ENCODE results near the gene AKAP11. TPM values are rescaled to one million over a fixed set of nuclear protein-coding genes. Genes with fewer than 3 reads are reported as not detected.

AKAP11 gene
- total and polyA plus RNA-seq, 2 of the 4 experiments (the other 2 are of a cell fraction): 8.0 to 19.7 TPM

DNA sequence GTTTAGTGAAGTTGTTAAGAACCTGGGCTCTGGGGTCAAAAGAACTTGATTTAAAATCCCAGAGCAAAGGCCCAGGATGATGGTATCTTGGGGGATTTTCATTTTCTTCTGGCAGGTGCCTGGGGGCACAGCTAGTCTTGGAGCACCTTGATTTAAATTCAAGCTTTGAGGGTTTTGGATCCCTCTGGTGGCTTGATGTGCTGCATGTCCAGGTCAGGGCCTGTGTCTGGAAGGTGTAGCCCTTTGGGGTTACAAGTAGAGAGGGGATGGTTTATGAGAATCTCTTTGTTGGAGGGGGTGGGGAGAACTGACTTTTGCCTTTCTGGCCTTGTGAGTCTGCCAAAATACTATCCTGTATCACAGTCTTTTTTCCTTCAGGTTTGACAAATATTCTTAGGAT lies 55.8 kb downstream of the AKAP11 start:
- Histone ChIP-seq H2BK20ac (ENCODE audit: low read depth, low read length) (no peak overlapping the region), H3K9me3 (ENCODE audit: control insufficient read depth, insufficient read depth, low read length) (no peaks in the 10 kb centered on the region), H3K56ac (ENCODE audit: extremely low read depth, insufficient read depth, low read length) (no peak overlapping the region), H3K9me1 (ENCODE audit: insufficient read depth, low read length) (no peaks in the 10 kb centered on the region), H2BK5ac (ENCODE audit: low read depth, low read length, poor library complexity, severe bottlenecking) (no peak overlapping the region), H4K20me1 (ENCODE audit: insufficient read depth, low read length) (no peaks in the 10 kb centered on the region), H2BK15ac (ENCODE audit: low read depth, low read length) (no peak overlapping the region), H4K91ac (ENCODE audit: insufficient read depth, low read depth, low read length) (no peak overlapping the region), H3K4me3 (ENCODE audit: insufficient read depth, low read depth, low read length) (no peak overlapping the region), H3K36me3 (ENCODE audit: control insufficient read depth, insufficient read depth, low read length) (no peaks in the 10 kb centered on the region), H3K4me2 (ENCODE audit: low read depth, low read length) (no peak overlapping the region), H3K4ac (ENCODE audit: low read depth, low read length) (no peak overlapping the region), H3K4me1 (ENCODE audit: control insufficient read depth, insufficient read depth, low read length) (no peaks in the 10 kb centered on the region), H4K8ac (ENCODE audit: low read depth in 2 of 2, low read length in 2 of 2) (no peak overlapping the region), H3K27ac (ENCODE audit: insufficient read depth, low read length) (no peak overlapping the region), H2AK5ac (ENCODE audit: low read depth, low read length) (no peak overlapping the region), H3K27me3 (ENCODE audit: control insufficient read depth, insufficient read depth, low read length) (no peaks in the 10 kb centered on the region), H2BK120ac (ENCODE audit: low read depth, low read length) (no peak overlapping the region), H3K79me1 (ENCODE audit: low read depth in 1 of 2, low read length in 2 of 2) (no peaks in the 10 kb centered on the region), H3K9ac (ENCODE audit: low read depth, low read length) (no peak overlapping the region), H3K18ac (ENCODE audit: low read depth, low read length) (no peak overlapping the region), H3K23ac (ENCODE audit: low read depth, low read length) (no peak overlapping the region), H3K14ac (replicated peaks; ENCODE audit: low read depth, low read length) (no peak overlapping the region), H2AFZ (replicated peaks; ENCODE audit: low read length, poor library complexity) (no peak overlapping the region), H2AK9ac (replicated peaks; ENCODE audit: low read depth, low read length, poor library complexity) (no peak overlapping the region), H4K5ac (ENCODE audit: low read depth, low read length) (no peak overlapping the region)
- ATAC-seq (ENCODE audit: low read depth) (no peak), DNase-seq (no peak)
- dilution Hi-C loops (cut with HindIII; ENCODE audit: low sequenced_read_pairs, unreplicated experiment): no loop called here
- POLR2A ChIA-PET (ENCODE audit: unreplicated experiment): no interaction called here
- intact Hi-C loops (cut with micrococcal nuclease): no loop called here
- in situ Hi-C loops (cut with MboI; ENCODE audit: low sequenced_read_pairs): no loop called here
- TF ChIP-seq SMC3 (IDR thresholded peaks at IDR 0.05; ENCODE audit: low read depth, low read length) (no peak), POLR2A (IDR thresholded peaks at IDR 0.05; ENCODE audit: low read depth, low read length) (no peak), MAZ (IDR thresholded peaks at IDR 0.05; ENCODE audit: borderline replicate concordance, low read depth, low read length) (no peak), BHLHE40 (IDR thresholded peaks at IDR 0.05; ENCODE audit: low read depth, low read length) (no peak), NFE2L2 (IDR thresholded peaks at IDR 0.05; ENCODE audit: low read depth, low read length) (no peak), RFX5 (IDR thresholded peaks at IDR 0.05; ENCODE audit: low read depth, low read length) (no peak), CHD1 (IDR thresholded peaks at IDR 0.05; ENCODE audit: low read depth, low read length) (no peak), MAFK (IDR thresholded peaks at IDR 0.05; ENCODE audit: low read depth, low read length) (no peak)
- TF ChIP-seq, protein P1, sequence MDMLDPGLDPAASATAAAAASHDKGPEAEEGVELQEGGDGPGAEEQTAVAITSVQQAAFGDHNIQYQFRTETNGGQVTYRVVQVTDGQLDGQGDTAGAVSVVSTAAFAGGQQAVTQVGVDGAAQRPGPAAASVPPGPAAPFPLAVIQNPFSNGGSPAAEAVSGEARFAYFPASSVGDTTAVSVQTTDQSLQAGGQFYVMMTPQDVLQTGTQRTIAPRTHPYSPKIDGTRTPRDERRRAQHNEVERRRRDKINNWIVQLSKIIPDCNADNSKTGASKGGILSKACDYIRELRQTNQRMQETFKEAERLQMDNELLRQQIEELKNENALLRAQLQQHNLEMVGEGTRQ (IDR thresholded peaks at IDR 0.05; ENCODE audit: low read depth, low read length): no peak
- TF ChIP-seq, protein P2, sequence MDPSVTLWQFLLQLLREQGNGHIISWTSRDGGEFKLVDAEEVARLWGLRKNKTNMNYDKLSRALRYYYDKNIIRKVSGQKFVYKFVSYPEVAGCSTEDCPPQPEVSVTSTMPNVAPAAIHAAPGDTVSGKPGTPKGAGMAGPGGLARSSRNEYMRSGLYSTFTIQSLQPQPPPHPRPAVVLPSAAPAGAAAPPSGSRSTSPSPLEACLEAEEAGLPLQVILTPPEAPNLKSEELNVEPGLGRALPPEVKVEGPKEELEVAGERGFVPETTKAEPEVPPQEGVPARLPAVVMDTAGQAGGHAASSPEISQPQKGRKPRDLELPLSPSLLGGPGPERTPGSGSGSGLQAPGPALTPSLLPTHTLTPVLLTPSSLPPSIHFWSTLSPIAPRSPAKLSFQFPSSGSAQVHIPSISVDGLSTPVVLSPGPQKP (IDR thresholded peaks at IDR 0.05; ENCODE audit: borderline replicate concordance, low read depth, low read length): no peak
- CTCF ChIA-PET: no interaction called here
- BruUV-seq (replicated peaks): no TSS peak

Data from IMR-90 (cell line).